Activated CD8-positive, alpha-beta memory T cell treated with anti-CD3 and anti-CD28 coated beads for 36 hours (primary cell): ENCODE measurements around the gene MYBL2. TPM values are rescaled to one million over a fixed set of nuclear protein-coding genes. Genes with fewer than 3 reads are reported as not detected.
"Not testable (repeated sequence)": the region's sequence is repeated elsewhere in the genome, so short reads cannot be mapped to it uniquely, and the experiment has no call there.

Source experiments
- CTCF ChIA-PET: fragments of 350-600 bp; sonication (Branson Sonifier 250); formaldehyde crosslinking; loops from one replicate; lab custom pipeline; 2021; ENCODE audit warnings: antibody characterized with exemption; lab: Charles Lee
- POLR2A ChIA-PET: fragments of 350-600 bp; sonication (Branson Sonifier 250); formaldehyde crosslinking; loops from one replicate; lab custom pipeline; 2021; ENCODE audit warnings: antibody characterized with exemption; lab: Charles Lee
- total RNA-seq, 2 experiments: library from RNA; stranded (reverse); gene quantifications; one replicate each; pipeline ENCODE4 v1.2.3, GENCODE V29; 2021

Gene MYBL2
- total RNA-seq, 2 experiments from 2014 or later = 91.7 to 92.0 TPM

GRCh38 chr20:43739148-43739749 lies 72.3 kb downstream of the MYBL2 start:
- CTCF ChIA-PET = interaction anchor here (1.0 kb wide), 1 partner anchor 10 kb away, joined by 4 read pairs; no protein-coding TSS in a partner anchor
- POLR2A ChIA-PET = no interaction called here

DNA sequence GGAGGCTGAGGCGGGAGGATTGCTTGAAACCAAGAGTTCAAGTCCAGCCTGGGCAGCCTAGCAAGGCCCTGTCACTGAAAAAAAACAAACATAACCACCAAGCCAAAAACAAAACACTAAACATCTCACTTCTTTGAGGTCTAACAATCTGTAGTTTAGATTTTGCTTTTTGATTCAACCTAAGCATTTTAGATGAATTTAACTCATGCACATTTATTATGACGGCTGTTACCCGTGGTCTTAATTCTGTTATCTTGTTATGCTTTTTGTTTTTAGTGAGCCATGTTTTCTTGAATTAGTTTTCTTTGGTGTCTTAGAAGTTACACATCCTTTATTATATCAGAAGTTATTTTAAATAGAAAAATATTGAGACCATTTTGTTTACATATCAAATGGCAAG lies 73.7 kb downstream of the MYBL2 start:
- CTCF ChIA-PET = no interaction called here

DNA sequence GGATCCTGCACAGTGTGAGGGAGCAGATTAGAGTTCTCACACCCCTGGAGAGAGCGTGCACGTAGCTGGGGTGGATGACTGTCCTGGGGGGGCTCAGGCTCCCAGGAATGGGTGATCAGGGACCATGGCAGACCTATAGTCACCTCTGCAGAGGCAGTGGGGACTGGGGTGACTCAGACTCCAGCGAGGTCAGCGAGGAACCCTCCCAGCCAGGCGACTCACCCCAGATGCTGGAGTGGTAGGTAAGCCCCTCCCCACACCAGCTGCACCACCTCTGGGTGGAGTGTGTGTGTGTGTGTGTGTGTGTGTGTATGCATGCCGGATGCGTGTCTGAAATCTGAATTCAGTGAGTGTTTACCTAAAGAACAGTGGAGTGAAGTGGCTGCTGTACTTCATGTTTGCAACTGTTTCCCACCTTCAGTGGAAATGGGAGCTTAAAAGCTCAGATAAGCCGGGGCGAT lies 77.3 kb downstream of the MYBL2 start:
- POLR2A ChIA-PET = no interaction called here
- CTCF ChIA-PET = no interaction called here

More for the DNA sequence above, 73.7 kb downstream of the MYBL2 start:
- POLR2A ChIA-PET = interaction anchor here (0.7 kb wide), 2 partner anchors 11 to 345 kb away, joined by 4 to 6 read pairs; no protein-coding TSS in a partner anchor

GRCh38 chr20:43744966-43745730 lies 78.2 kb downstream of the MYBL2 start:
- ChIA-PET POLR2A (no interaction called here), CTCF (no interaction called here)

DNA sequence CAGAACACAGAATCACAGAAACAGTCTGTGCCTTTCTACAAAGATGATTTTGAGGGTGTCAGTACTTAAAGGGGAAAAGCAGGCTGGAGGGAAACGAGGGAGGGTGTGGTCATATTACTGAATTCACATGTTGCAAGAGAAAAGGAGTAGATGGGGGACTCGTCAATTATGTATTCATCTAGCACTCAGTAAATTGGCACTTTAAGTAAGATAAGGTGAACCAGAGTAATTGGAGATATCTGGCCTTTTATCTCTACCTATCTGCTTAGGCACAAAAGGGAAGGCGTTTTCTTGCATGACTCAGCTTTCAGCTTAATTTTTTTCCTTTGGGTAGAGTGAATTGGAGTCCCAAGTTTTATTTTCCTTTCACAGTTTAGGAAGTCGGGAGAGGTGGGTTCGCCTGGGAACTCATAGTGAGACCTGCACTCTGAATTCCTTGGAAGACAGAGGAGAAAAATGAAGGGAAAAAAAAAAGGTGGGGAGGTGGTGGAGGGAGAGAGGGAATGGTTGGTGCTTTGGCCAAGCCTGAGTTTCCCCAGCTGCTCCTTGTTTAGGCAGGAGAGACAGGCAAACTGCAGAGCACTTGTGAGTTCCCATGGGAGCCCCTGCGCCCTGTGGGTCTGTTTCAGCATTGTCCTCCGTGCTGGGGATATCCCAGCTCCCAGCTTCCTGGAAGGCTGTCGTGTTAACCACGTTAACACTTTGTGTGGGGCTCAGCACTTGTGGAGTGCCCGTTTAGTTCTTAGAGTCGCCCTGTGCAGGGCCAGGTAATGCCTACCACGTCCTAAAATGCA lies 79.6 kb downstream of the MYBL2 start:
- ChIA-PET CTCF (interaction anchor here (0.7 kb wide), 1 partner anchor 330 kb away, joined by 3 read pairs; no protein-coding TSS in a partner anchor), POLR2A (no interaction called here)

DNA sequence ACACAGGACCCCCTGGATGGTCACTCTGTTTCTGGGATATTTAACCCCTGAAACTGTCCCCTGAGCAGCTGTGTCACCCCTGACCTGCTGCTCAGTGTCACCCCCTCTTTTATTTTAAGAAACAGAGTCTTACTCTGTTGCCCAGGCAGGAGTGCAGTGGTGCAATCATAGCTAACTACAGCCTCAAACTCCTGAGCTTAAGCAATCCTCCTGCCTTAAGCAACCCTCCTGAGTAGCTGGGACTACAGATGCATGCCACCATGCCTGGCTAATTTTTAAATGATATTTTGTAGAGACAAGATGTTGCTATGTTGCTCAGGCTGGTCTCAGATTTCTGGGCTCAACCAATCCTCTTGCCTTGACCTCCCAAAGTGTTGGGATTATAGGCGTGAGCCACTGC lies 81.4 kb downstream of the MYBL2 start:
- ChIA-PET POLR2A (no interaction called here), CTCF (interaction anchor here (0.7 to 4.3 kb wide), 5 partner anchors 9 to 346 kb away, joined by 3 to 42 read pairs (median 4); no protein-coding TSS in a partner anchor)

GRCh38 chr20:43749734-43750294 lies 82.9 kb downstream of the MYBL2 start:
- ChIA-PET CTCF (interaction anchor here (0.7 to 4.3 kb wide), 25 partner anchors 10 to 337 kb away, joined by 3 to 42 read pairs (median 4); no protein-coding TSS in a partner anchor), POLR2A (no interaction called here)

- POLR2A ChIA-PET = interaction anchor here (1.3 kb wide), 1 partner anchor 234 kb away, joined by 3 read pairs; no protein-coding TSS in a partner anchor
Measured at GRCh38 chr20:43750774-43751166, 83.9 kb downstream of the MYBL2 start.

DNA sequence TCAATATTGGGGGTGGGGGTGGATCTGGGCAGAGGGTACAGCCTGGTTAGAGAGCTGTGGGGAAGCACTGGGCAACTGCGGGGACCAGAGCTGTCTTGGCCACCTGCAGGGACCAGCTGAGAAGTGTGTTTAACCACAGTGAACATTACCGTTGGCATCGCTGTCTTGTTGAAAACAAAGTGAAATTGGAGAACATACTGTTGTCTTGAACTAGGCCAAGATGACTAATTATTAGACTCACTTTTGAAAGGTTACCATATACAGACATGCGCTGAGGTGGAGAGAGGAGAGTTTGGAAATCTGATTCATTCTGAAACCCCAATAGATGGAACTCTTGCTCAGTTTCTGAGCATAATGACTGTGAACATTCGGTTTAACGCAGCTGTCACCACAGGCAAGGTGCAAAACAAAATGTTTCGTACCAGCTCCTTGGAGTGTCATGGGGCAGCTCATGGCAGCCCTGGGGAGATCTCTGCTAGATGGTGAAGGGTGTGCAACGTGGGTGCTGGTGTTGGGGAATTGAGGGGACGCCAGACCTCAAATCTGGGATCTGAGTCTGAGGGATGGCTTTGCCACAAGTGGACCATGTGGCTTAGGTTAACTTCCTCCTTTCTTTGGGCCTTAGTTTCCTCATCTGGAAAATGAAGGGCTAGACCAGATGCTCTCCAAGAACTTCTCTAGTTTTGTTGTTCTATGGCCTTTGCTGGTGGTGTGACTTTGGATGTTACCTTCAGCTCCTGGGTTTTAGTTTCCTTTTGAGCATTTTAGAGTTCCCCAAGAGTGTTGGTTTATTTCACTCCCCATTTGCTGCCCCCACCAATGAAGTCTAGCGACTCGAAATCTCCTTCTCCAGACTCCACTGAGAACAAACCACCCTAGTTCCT lies 84.5 kb downstream of the MYBL2 start:
- POLR2A ChIA-PET = interaction anchor here (0.6 to 1.3 kb wide), 2 partner anchors 94 to 233 kb away, joined by 3 to 11 read pairs; no protein-coding TSS in a partner anchor

More at GRCh38 chr20:43750774-43751166, 83.9 kb downstream of the MYBL2 start:
- CTCF ChIA-PET = interaction anchor here (0.9 to 4.3 kb wide), 12 partner anchors 14 to 329 kb away, joined by 3 to 42 read pairs (median 4); no protein-coding TSS in a partner anchor

GRCh38 chr20:43752051-43752360 lies 85.1 kb downstream of the MYBL2 start:
- ChIA-PET CTCF (interaction anchor here (1.3 to 4.3 kb wide), 3 partner anchors 15 to 328 kb away, joined by 5 to 42 read pairs (median 20); no protein-coding TSS in a partner anchor), POLR2A (no interaction called here)

More for the DNA sequence above, 84.5 kb downstream of the MYBL2 start:
- CTCF ChIA-PET = interaction anchor here (0.9 to 4.3 kb wide), 10 partner anchors 15 to 328 kb away, joined by 3 to 42 read pairs (median 4); no protein-coding TSS in a partner anchor

DNA sequence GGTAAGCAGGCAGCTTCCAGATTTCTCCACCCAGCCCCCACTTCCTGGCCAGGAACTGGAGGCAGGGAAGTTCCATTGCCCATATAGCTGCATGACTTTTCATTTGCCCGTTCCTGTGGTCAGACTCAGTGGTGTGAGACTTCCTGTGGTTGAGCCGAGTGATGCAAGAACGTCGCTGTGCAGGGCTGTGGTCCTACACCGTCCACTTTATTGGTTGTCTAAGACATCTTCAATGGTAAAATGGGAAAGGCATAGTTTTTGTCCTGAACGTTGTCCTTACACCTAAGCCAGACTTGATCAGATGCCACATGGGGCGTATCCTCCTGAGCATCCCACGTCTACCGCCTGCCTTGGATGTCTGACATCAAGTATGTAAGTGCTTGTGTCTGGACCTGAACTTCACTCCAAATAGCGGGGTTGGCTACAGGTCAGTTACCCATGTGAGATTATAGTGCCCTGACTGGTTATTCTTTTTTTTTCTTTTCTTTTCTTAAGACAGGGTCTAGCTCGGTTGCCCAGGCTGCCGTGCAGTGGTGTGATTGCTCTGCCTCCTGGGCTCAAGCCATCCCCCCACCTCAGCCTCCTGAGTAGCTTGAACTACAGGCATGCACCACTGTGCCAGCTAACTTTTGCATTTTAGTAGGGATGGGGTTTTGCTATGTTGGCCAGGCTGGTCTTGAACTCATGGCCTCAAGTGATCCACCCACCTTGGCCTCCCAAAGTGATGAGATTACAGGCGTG lies 85.8 kb downstream of the MYBL2 start:
- ChIA-PET CTCF (interaction anchor here (0.6 to 0.8 kb wide), 2 partner anchors 11 to 328 kb away, joined by 3 read pairs; no protein-coding TSS in a partner anchor), POLR2A (no interaction called here)

- ChIA-PET CTCF (interaction anchor here (1.2 kb wide), 1 partner anchor 8 kb away, joined by 3 read pairs; no protein-coding TSS in a partner anchor), POLR2A (no interaction called here)
Measured at GRCh38 chr20:43755390-43755789, 88.5 kb downstream of the MYBL2 start.

DNA sequence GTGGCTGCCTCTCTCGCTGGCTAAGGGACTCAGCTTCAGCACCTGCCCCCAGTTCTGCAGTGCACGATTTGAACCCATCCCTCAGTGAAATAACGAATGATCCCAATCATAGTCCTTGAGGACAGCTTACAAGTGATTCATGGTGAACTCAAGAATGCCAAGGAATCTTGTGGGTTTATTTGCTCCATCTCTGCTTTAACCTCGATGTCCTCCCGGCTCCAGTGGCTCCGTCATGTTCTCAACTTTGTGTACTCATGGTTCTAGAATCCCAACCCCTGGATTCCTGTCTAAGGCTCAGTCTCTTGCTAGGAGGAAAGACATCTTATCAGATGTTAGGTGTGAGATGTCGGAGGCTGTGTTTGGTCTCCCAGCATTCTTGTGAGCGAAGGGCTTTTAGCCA lies 88.9 kb downstream of the MYBL2 start:
- POLR2A ChIA-PET = no interaction called here
- CTCF ChIA-PET = interaction anchor here (0.7 to 1.2 kb wide), 2 partner anchors 137 to 395 kb away, joined by 4 to 9 read pairs; no protein-coding TSS in a partner anchor

DNA sequence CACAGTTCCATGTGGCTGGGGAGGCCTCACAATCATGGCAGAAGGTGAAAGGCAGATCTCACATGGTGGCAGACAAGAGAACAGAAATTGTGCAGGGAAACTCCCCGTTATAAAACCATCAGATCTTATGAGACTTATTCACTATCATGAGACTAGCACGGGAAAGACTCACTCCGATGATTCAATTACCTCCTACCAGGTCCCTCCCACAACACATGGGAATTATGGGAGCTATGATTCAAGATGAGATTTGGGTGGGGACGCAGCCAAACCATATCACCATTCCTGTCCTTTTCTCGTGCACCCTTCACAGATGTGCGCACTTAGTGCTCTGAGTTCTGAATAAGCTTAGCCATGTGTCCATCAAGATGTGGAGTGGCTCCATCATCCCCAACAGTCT lies 91.0 kb downstream of the MYBL2 start:
- CTCF ChIA-PET, POLR2A ChIA-PET: not testable (repeated sequence)

GRCh38 chr20:43761386-43762340 lies 94.7 kb downstream of the MYBL2 start:
- ChIA-PET CTCF (interaction anchor here (0.7 to 1.0 kb wide), 2 partner anchors 12 to 171 kb away, joined by 3 read pairs; partner anchors contain the start of gene IFT52), POLR2A (interaction anchor here (0.6 to 0.7 kb wide), 2 partner anchors 250 to 959 kb away, joined by 3 to 5 read pairs; no protein-coding TSS in a partner anchor)

DNA sequence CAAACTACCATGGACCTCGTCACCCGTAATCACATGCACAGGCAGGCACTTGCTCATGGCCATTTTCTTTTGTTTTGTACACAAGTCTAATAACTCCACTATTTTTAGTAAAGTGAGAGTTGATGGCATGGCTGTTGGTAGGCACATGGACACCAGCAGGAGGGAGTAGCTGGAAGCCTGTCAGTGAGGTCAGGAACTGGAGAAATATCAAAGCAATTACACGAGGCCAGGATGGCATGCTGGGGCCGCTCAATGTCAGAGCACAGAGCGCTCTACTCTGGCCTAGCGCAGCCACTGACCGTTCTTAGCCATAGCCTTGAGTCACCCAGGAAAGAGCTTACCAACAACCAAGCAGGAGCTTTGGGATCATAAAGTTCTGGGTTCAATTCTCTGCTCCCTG lies 96.0 kb downstream of the MYBL2 start:
- CTCF ChIA-PET = interaction anchor here (0.8 kb wide), 1 partner anchor 8 kb away, joined by 3 read pairs; no protein-coding TSS in a partner anchor
- POLR2A ChIA-PET = no interaction called here
